ENCODE data around the gene ASPG. TPM values are rescaled to one million over a fixed set of nuclear protein-coding genes. Genes with fewer than 3 reads are reported as not detected.

Gene ASPG
- total RNA-seq, 2 experiments from 2014 or later, result not detected

- Histone ChIP-seq H3K4me3 (ENCODE audit: low read length) (no peak overlapping the region), H3K9me3 (ENCODE audit: control insufficient read depth in 1 of 2, insufficient read depth in 1 of 2, low read length in 2 of 2) (no peaks in the 10 kb centered on the region), H3K27ac (ENCODE audit: low read depth in 1 of 2, low read length in 2 of 2) (no peak overlapping the region), H3K27me3 (ENCODE audit: control insufficient read depth in 1 of 2, insufficient read depth in 2 of 2, low read length in 2 of 2) (no peaks in the 10 kb centered on the region), H3K36me3 (ENCODE audit: insufficient read depth, low read length) (no peaks in the 10 kb centered on the region), H3K4me1 (ENCODE audit: insufficient read depth, low read length) (no peaks in the 10 kb centered on the region)
- Mint-ChIP-seq H3K4me3 (no peak overlapping the region), H3K27me3 (no peaks in the 10 kb centered on the region), H3K27ac (no peak overlapping the region), H3K9me3 (no peaks in the 10 kb centered on the region), H3K4me1 (ENCODE audit: low read depth) (no peaks in the 10 kb centered on the region), H3K36me3 (ENCODE audit: low read depth) (no peaks in the 10 kb centered on the region)
- POLR2A ChIA-PET, result no interaction called here
- DNase-seq (no peak), ATAC-seq (ENCODE audit: poor library complexity) (no peak)
- CTCF ChIA-PET, result no interaction called here
- no peak for TF ChIP-seq CTCF (IDR thresholded peaks at IDR 0.05)
- intact Hi-C loops (cut with DNase I, micrococcal nuclease), result no loop called here
Measured at GRCh38 chr14:104158827-104159798, 73.6 kb downstream of the ASPG start.

- Mint-ChIP-seq H3K4me3 (no peak overlapping the region), H3K27me3 (no peaks in the 10 kb centered on the region), H3K27ac (no peak overlapping the region), H3K9me3 (no peaks in the 10 kb centered on the region), H3K4me1 (ENCODE audit: low read depth) (no peaks in the 10 kb centered on the region), H3K36me3 (ENCODE audit: low read depth) (no peaks in the 10 kb centered on the region)
- POLR2A ChIA-PET, result no interaction called here
- Histone ChIP-seq H3K27me3 (ENCODE audit: control insufficient read depth in 1 of 2, insufficient read depth in 2 of 2, low read length in 2 of 2) (no peaks in the 10 kb centered on the region), H3K4me1 (ENCODE audit: insufficient read depth, low read length) (no peaks in the 10 kb centered on the region), H3K27ac (ENCODE audit: low read depth in 1 of 2, low read length in 2 of 2) (no peak overlapping the region), H3K4me3 (ENCODE audit: low read length) (no peak overlapping the region), H3K36me3 (ENCODE audit: insufficient read depth, low read length) (no peaks in the 10 kb centered on the region), H3K9me3 (ENCODE audit: control insufficient read depth in 1 of 2, insufficient read depth in 1 of 2, low read length in 2 of 2) (no peaks in the 10 kb centered on the region)
- CTCF ChIA-PET, result no interaction called here
- intact Hi-C loops (cut with DNase I, micrococcal nuclease), result no loop called here
- ATAC-seq (ENCODE audit: poor library complexity) (no peak), DNase-seq (no peak)
- TF ChIP-seq CTCF (IDR thresholded peaks at IDR 0.05), result no peak
Measured at GRCh38 chr14:104159990-104160389, 74.5 kb downstream of the ASPG start.

- Histone ChIP-seq H3K27me3 (ENCODE audit: control insufficient read depth in 1 of 2, insufficient read depth in 2 of 2, low read length in 2 of 2) (no peaks in the 10 kb centered on the region), H3K27ac (ENCODE audit: low read depth in 1 of 2, low read length in 2 of 2) (no peak overlapping the region), H3K4me1 (ENCODE audit: insufficient read depth, low read length) (no peaks in the 10 kb centered on the region), H3K9me3 (ENCODE audit: control insufficient read depth in 1 of 2, insufficient read depth in 1 of 2, low read length in 2 of 2) (no peaks in the 10 kb centered on the region), H3K4me3 (ENCODE audit: low read length) (no peak overlapping the region), H3K36me3 (ENCODE audit: insufficient read depth, low read length) (no peaks in the 10 kb centered on the region)
- no peak for TF ChIP-seq CTCF (IDR thresholded peaks at IDR 0.05)
- H3K27me3 Mint-ChIP-seq, result no peaks in the 10 kb centered on the region
- H3K9me3 Mint-ChIP-seq, result no peaks in the 10 kb centered on the region
- no peak overlapping the region for H3K4me3 Mint-ChIP-seq
- intact Hi-C loops (cut with DNase I, micrococcal nuclease), result no loop called here
- no peak overlapping the region for H3K27ac Mint-ChIP-seq
- CTCF ChIA-PET, result no interaction called here
- ATAC-seq (ENCODE audit: poor library complexity) (no peak), DNase-seq (no peak)
- no peaks in the 10 kb centered on the region for H3K4me1 Mint-ChIP-seq (ENCODE audit: low read depth)
- POLR2A ChIA-PET, result no interaction called here
- no peaks in the 10 kb centered on the region for H3K36me3 Mint-ChIP-seq (ENCODE audit: low read depth)
Measured at GRCh38 chr14:104161602-104162367, 76.3 kb downstream of the ASPG start.

Measured in CD4-positive, alpha-beta T cell (primary cell).